ENCODE data around the gene APPL2.

The APPL2 gene

DNA sequence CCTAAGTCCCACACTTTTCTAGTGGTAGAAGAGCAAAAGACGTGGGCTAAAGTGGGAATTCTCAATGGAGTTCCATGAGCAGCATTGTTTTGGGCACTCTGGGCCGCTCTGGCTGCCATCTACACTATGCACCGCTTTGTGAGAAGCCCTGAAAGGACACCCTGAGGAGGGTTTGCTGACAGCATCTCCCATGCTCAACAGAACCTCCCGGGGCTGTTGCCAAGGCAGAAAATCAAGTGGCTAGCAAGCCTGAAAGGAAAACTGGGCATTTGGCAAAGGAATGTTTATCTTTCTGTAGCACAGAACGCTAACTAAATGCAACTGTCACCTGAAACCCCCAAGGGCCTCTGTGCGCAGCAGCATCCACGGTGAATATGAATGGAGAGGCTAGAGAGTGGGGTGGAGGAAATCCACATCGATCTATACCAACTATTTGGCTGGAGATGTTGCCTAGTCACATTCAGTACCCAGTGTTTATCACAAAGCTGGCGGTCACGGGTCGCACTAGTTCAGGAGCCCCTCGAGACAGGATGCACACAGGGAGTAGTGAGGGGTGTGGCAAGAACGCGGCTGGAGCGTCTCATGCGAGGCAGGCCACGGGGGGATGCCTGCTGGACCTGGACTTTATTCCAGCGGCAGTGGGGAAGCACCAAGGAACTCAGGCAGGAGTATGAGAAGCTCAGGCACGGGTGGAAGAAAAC lies 14.2 kb downstream of the APPL2 start:
- peak; percentile 93 for DNase-seq

- DNase-seq = no peak
Observed at GRCh38 chr12:105220929-105221290, 15.1 kb downstream of the APPL2 start.

DNA sequence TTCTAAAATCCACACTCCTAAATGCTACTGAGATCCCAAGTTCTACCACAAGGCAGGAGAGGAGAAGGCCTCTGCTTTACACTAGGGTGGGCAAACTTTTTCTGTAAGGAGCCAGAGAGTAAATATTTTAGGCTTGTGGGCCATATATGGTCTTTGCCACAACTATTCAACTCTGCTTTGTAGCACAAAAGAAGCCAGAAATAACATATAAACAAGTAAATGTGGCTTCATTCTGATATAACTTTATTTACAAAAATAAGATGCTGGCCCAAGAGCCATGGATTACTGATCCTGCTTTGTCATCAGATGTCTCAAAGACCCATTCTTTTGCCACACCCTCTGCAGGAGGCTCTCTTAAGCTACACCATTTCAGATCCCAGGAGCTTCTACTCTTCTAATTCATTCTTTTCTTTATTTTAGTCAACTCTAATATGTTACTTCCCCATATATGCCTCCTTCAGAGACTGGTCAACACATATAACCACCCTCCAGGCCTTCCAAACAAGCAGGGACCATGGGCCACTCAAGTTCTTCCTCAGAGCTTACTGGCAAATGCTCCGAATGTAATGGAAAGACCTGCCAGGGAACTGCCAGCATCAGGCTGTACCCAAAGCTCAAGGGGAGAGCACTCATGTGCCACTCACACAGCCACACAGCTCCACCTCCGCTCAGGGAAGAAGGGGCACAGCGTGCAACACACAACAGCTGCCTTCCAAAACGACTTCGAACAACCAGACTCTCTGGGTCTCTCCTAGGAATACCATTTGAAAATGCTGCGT lies 15.6 kb downstream of the APPL2 start:
- no peak for DNase-seq

DNA sequence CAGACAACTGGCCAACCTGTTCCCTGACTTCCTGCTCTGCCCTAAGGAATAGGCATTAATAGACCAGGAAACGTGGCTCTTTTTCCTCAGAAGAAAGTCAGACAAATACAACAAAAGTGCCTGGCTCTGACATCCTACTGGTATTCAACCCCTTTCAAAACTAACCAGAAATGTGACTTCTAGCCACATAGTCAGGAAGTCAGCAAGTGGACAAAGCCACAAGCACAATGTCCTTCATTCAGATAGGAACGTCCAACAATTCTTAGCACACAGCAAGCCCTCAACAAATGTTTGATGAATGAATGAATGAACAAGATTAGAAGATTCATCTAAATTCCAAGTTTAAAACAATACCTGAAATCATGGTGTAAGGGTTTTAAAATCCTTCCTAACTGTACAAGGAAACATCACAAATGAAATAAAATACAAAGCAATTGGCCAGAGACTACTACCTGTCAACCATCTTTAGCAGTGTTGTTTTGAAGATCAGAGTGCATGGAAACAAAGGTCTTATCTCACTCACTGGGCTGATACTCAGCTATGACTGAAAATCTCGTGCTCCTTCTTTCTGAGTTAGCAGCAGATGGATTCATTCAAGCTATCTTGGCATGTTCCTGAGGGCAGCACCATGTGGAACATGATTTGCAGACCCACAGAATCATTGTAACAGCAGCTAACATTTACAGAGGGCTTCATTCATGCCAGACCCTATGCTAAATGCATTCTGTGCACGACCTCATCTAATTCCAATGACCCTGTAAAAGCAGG lies 16.5 kb downstream of the APPL2 start:
- DNase-seq = no peak

GRCh38 chr12:105218434-105218833 lies 17.5 kb downstream of the APPL2 start:
- DNase-seq = no peak

DNA sequence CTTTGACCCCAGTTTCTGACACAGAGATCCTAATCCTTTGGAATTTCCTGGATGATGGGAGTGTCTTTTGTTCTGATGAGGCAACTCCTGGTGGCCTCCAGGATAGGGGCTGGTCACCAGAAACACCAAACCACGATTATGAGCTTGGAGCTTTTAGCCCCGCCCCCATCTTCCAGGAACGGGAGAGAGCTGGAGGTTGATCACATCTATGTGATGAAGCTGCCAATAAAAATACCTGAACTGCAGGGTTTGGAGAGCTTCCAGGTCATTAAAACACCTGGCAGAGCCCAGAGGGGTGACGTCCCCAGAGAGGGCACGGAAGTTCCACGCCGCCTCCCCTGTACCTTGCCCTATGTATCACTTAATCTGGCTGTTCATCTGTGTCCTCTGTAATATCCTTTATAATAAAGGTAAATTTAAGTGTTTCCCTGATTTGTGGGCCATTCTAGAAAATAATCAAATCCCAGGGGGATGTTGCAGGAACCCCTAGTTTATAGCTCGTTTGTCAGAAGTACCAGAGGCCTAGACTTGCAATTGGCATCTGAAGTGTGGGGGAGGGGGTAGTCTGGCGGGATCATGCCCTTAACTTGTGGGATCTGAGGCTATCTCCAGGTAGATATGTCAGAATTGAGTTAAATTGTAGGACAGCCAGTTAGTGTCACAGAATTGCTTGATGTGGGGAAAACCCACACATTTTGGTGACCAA lies 21.2 kb downstream of the APPL2 start:
- no peak for DNase-seq

DNA sequence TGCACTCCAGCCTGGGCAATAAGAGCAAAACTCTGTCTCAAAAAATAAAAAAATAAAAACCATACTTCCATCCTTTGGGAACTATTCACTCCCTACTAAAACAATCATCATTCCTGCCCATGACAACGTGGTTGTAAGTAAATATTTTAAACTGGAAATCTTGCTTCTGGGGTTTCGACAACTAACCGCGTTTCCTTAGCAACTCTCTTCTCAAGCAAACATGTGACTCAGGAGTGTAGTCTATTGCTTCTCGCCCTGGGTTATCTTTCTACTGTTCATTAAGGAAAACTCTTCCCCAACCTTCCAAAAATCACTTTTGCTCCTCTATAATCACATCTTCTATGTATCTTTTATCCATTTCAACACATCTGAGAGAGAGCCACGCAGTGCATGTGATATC lies 21.8 kb downstream of the APPL2 start:
- DNase-seq = no peak

GRCh38 chr12:105212438-105212837 lies 23.5 kb downstream of the APPL2 start:
- DNase-seq = no peak

DNA sequence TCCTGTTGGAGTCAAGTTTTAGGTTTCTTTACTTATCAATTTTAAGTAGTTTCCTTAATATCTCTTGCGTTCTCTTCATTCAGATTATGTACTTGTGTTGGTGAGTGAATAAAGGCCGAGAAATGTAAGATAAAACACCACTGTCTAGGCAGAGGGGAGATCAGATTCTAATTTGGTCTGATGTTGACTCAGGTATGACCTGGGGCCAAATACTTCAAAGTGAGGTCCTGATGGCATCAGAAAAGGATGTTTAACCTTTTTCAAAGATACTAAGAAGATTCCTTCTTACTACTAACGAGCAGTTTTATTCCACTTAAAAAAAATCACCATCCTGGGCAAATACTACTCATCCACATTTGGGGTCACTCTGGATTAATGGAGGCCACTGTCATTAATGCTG lies 26.9 kb downstream of the APPL2 start:
- DNase-seq = no peak

- no peak for DNase-seq
Observed at GRCh38 chr12:105206686-105207374, 29.1 kb downstream of the APPL2 start.

DNA sequence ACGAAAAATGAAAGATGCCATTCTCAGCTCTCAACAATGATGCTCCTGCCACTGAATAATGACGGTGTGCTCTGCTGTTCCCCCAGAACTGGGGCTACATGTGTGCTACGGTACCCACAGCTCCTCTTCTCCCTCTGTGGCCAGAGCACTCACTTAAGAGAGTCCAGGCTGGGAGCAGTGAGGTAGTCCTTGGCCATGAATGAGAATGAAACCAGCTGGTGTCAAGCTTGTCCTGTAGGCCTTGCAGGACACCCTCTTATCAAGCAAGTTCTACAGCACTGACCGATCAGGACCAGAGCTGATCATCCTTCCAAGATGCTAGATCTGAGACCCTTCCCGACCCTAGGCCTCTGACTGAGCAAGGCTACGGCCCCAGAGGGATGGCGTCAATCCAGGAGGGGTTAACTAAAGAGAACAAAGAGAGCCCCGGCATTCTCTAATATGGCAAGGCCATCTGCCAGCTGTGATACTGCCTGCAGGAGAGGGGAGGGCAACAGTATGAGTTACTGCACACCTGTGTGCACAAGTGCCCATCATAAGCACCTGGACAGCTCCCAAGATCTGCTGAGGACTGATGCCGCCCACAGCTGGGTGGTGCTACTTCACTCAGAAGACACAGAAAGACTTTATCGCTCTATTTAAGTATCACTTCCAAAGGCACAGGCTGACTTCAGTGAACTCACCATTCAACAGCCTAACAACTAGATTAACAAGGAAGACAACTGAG lies 30.5 kb downstream of the APPL2 start:
- peak; percentile 19 for DNase-seq

DNA sequence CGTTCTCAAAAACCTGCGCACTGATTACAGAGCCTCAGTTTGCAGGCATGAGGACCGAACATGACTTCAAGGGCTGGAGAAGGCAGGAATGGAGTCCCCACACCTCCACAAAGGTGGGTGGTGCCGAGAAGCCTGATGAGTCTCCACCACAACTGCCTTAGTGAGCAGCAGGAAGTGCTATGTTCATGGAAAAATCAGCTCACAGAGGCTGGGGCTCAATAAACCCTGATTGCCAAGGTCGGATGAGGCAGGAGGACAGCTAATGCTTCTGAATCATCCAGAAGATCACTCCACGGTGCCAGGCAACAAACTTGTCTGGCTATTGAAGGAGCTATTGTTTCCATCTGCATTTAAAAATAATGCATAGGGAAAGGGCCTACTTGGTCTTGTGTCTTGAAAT lies 31.1 kb downstream of the APPL2 start:
- no peak for DNase-seq

DNA sequence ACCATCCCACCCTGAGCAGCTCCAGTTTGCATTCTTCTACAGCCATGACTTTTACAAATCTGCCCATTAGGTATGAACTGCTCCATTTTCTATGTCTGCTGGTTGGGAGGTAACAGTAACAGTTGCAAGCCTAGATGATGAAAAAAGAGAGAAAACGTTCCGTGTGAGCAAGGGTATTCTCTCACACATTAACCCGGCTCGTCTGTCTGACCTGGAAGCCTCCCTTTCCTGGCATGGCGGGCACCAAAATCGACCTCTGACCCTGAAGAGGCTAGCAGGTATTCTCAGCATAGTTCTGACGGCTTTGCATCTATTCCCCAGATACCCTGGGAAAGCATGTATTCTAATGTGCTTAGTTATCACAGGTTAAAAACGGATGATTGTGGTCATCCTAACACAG lies 31.8 kb downstream of the APPL2 start:
- DNase-seq = no peak

- DNase-seq = no peak
Observed at GRCh38 chr12:105202202-105202601, 33.8 kb downstream of the APPL2 start.

DNA sequence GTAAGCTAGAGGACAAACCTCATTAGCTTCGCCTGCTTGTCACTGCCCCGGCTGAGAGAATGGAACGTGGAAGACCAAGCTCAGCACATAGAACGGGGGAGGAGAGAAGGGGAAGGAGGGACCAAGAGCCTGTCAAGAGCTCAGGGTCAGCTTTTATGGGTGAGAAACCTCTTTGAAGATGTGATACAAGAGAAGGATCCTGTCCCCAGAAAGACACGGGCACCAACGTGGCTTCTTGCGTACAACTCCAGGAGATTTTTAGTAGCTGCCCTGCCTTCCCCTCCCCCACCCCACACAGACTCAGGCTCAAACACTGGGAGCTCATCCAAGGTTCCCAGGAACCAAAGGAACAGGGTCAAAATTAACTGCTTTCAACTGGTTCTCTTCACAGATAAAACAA lies 34.7 kb downstream of the APPL2 start:
- DNase-seq = no peak

DNA sequence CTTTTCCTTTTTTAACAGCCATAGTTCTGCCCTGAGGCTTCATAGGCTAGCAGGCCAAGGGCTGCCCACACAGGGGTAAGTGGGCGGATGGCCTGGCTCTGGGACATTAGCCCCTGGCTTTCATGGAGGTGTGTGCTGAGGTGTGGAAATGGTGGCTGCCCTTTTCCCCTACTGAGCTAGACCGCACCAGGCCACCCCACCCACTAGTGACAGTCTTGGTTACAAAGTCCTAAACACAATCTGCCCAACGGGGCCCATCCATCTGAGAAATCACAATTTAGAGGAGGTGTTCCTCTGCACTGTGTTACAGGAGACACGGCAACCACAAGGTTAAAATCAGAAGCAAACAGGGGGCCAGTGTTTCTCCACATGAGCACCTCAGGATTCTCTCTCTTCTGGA lies 35.6 kb downstream of the APPL2 start:
- no peak for DNase-seq

DNA sequence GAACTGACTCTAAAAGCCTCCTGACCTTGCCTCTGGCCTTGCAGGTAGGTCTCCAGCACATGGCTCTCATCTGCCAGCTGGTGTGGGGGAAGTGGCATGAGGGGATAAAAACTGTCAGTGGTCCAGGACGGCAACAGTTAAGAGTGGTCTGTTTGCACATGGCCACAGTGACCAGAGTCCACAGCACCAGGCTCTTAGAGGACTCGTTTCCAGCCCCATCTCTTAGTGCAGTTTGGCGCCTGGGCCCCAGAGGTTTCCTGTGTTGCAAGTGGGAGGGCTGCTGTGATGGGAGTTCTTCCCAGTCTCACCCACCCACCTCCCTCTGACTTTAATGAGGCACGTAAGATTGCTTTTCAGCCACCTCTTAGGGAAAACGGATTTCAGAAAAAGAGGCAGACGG lies 37.0 kb downstream of the APPL2 start:
- DNase-seq = no peak

DNA sequence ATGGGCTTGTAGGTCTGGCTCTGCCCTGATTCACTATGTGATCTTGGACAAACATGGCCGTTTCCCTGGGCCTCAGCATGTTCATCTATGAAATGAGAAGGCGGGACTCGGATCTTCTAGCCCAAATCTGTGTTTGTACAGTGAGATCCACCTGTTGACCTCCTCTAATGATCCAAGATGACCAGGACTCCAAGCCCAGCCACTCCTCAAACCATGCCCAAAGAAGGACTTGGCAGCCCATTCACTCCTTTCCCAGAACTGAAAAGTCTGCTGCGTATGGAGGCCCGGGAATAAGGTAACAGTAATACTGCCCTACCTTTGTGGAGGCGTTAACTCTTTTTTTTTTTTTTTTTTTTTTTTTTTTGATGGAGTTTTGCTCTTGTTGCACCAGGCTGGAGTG lies 39.9 kb downstream of the APPL2 start:
- no peak for DNase-seq

DNA sequence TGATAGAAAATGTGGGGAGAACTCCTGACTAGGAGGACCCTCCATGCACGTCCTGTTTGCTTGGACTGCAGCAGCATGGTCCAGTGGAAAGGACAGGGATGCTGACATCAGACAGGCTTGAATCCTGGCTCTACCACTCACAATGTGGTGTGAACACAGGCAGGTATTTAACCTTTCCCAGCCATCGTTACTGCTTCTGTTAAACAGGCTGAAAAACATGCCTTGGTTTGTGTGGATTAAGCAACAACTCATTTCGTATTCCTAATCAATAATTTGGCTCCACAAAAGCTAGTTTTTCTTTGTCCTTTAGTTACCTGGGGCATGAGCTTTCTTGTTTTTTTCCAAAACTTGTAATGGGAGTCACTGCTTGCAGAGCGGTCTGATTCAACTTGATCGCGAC lies 41.0 kb downstream of the APPL2 start:
- no peak for DNase-seq

DNA sequence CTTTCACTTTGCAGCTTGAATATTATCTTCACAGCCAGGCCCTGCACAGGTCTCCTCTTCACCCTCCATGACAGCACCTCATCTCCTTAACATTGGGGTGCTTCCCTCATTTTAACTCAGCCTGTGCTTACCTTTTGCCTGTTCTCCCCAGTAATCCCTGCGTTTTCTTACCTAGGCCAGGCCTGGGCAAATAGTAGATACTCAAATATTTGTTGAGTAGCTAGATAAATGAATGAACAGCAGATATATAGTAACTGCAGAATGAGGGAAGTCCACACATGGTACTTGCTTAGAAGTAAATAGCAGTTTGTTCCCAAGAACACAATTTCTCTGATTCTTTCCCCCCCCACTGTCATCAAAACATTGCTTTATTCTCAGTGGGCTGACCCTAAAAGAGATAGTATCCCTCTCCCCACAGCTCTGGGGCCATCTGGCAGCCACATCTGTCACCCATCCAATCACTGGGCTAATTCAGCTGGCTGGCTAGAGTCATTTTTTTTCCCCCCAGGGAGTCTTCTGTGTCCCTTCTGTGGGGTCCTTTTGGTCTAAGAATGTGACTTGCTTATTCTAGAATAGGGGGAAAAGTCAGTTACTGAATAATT lies 43.2 kb downstream of the APPL2 start:
- no peak for DNase-seq

GRCh38 chr12:105190530-105190929 lies 45.4 kb downstream of the APPL2 start:
- DNase-seq = no peak

DNA sequence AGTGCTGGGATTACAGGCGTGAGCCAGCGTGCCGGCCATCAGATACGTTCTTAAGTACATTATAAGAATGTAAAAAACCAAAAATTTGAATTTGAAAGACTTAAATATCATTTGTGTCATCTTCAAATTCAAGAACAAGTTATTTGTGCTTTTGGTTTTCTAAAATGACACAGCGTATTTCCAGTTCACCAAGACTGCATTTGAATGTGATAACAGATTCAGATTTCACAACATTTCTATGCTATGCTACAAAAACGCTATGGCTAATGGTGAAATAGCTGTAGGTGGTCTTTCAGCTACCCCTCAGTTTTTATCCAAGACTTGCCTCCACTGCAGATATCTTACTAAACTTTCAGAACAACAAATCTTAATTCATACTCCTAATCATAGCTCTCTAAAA lies 46.7 kb downstream of the APPL2 start:
- no peak for DNase-seq
